Ovary (tissue), 9 donors: ENCODE measurements around the gene ZNF616. TPM values are rescaled to one million over a fixed set of nuclear protein-coding genes. Genes with fewer than 3 reads are reported as not detected.
"Not testable (repeated sequence)": the region's sequence is repeated elsewhere in the genome, so short reads cannot be mapped to it uniquely, and the experiment has no call there.

Experiments used
- DNase-seq, 5 donors: peaks; one replicate each; pipeline ENCODE4 v3.0.0-alpha.2; 2019 to 2020
- H3K27ac ChIP-seq, 2 donors: fragments of 200-600 bp; one replicate each; pipeline versions ENCODE4 v1.5.1 to v1.8.0; 2019 to 2022
- H3K27me3 ChIP-seq: fragments of 200-600 bp; one replicate; pipeline ENCODE4 v1.8.0; 2022
- H3K36me3 ChIP-seq: fragments of 200-600 bp; sonication (generic); one replicate; pipeline ENCODE4 v1.5.1; 2019
- H3K4me1 ChIP-seq: one replicate; pipeline ENCODE4 v1.8.1; 2013; ENCODE audit warnings: mild to moderate bottlenecking, moderate library complexity; ENCODE audit not compliant: insufficient read depth
- H3K4me3 ChIP-seq: fragments of 200-600 bp; sonication (generic); one replicate; pipeline ENCODE4 v1.5.1; 2017
- H3K9me3 ChIP-seq, 2 donors: fragments of 200-600 bp in 1 of 2; sonication (generic) in 1 of 2; one replicate each; pipeline versions ENCODE4 v1.5.1 to v1.8.1; 2013 to 2019; ENCODE audit warnings: mild to moderate bottlenecking in 1 of 2, moderate library complexity in 1 of 2
- EP300 ChIP-seq: sonication (generic); formaldehyde crosslinking; IDR thresholded peaks from one replicate; pipeline ENCODE4 v1.6.1; 2017; ENCODE audit warnings: antibody characterized with exemption
- POLR2A ChIP-seq: fragments of 450-650 bp; IDR thresholded peaks from one replicate; pipeline ENCODE4 v1.6.1; 2017; ENCODE audit warnings: antibody characterized with exemption, mild to moderate bottlenecking, moderate library complexity
- WGBS, 3 donors: extraction: QIAGEN DNeasy Blood & Tissue Kit in 1 of 3; methylation state at CpG; one replicate each; pipeline versions ENCODE4 v1.1.5 to v1.1.7; 2013 to 2017; 5-methylcytosine and 5-hydroxymethylcytosine counted together
- intact Hi-C, 4 donors: fragments of 100-400 bp; cut with DNase I; formaldehyde crosslinking; loops; one replicate each; pipeline versions ENCODE4 v1.11.0 to v1.15.1; 2022 to 2023
- polyA plus RNA-seq, 2 donors: library from polyadenylated mRNA; stranded (reverse); fragments of 200-250 nt in 1 of 2; fragments of 350-450 nt in 1 of 2; fragmentation: Illumina TruSeq in 1 of 2; extraction: RNeasy Lipid Tissue Mini Kit (QIAGEN cat#74804) in 1 of 2; gene quantifications; one replicate each; pipeline ENCODE4 v1.2.3, GENCODE V29; 2013 to 2014
- total RNA-seq, 7 donors: library from RNA; depleted of rRNA in 2 of 7; stranded (reverse); fragments of >200 nt in 2 of 7; fragmentation: NEBNext Ultra II Directional in 3 of 7; extraction: Animal tissue kit (Norgen Biotek cat#: 25700) in 3 of 7; gene quantifications; one replicate each; pipeline versions ENCODE4 v1.1.0 to v1.2.4, GENCODE V29; 2016 to 2023
- TF ChIP-seq, protein P1 (sequence below), 3 donors: fragments of 450-650 bp in 2 of 3; fragments of 200-600 bp in 1 of 3; IDR thresholded peaks; one replicate each; pipeline versions ENCODE4 v1.5.1 to v1.8.0; 2016 to 2022; ENCODE audit warnings: antibody characterized with exemption in 3 of 3, mild to moderate bottlenecking in 1 of 3
- donor health status: DM: no; HTN: no; CAD: no; lungs with moderate emphysema.
- donor health status: DM: no; HTN: no; CAD: no.
- donor health status: Bipolar disorder and iron deficiency.
- donor health status: DM: yes; HTN: yes; CAD: no.
- donor health status: DM: no; HTN: no; CAD: no.
- donor health status: DM: yes; HTN: yes; CAD: no.

Gene ZNF616
- total and polyA plus RNA-seq, 9 donors, result 4.5 to 22.3 (median 14.0) TPM

DNA sequence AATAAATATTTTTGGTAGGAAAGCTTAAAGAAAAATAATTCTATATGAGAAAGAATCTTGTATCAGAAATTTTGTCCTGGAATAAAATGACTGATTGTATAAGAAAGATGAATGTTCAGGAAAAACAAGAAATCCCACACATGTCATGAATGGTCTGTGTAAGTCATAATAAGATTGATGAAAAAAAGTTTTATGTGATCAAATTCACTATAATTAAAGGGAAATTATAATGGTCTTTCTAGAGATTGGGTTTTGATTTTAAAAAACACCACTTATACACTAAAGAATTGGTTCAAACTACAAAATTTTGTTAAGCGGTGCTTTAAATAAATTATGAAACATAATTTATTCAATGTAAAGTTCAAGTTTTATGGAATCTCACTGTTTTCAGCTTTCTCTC lies 37.0 kb downstream of the ZNF616 start:
- WGBS, 3 donors, result 94 to 100% (median 96%) methylated on average over 1 of the region's 1 CpG
- H3K36me3 ChIP-seq, result no peaks in the 10 kb centered on the region
- peaks cover 0 to 10% of the 10 kb centered on the region in 2 donors for H3K9me3 ChIP-seq
- no peak for TF ChIP-seq POLR2A
- TF ChIP-seq, protein P1, sequence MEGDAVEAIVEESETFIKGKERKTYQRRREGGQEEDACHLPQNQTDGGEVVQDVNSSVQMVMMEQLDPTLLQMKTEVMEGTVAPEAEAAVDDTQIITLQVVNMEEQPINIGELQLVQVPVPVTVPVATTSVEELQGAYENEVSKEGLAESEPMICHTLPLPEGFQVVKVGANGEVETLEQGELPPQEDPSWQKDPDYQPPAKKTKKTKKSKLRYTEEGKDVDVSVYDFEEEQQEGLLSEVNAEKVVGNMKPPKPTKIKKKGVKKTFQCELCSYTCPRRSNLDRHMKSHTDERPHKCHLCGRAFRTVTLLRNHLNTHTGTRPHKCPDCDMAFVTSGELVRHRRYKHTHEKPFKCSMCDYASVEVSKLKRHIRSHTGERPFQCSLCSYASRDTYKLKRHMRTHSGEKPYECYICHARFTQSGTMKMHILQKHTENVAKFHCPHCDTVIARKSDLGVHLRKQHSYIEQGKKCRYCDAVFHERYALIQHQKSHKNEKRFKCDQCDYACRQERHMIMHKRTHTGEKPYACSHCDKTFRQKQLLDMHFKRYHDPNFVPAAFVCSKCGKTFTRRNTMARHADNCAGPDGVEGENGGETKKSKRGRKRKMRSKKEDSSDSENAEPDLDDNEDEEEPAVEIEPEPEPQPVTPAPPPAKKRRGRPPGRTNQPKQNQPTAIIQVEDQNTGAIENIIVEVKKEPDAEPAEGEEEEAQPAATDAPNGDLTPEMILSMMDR (IDR thresholded peaks at IDR 0.05), result no peak
- no peak for TF ChIP-seq EP300
- DNase-seq, result no peak
- no peak overlapping the region for H3K27ac ChIP-seq
- H3K27me3 ChIP-seq, result no peaks in the 10 kb centered on the region
- no peaks in the 10 kb centered on the region for H3K4me1 ChIP-seq
- intact Hi-C loops, result no loop called here
- no peak overlapping the region for H3K4me3 ChIP-seq

DNA sequence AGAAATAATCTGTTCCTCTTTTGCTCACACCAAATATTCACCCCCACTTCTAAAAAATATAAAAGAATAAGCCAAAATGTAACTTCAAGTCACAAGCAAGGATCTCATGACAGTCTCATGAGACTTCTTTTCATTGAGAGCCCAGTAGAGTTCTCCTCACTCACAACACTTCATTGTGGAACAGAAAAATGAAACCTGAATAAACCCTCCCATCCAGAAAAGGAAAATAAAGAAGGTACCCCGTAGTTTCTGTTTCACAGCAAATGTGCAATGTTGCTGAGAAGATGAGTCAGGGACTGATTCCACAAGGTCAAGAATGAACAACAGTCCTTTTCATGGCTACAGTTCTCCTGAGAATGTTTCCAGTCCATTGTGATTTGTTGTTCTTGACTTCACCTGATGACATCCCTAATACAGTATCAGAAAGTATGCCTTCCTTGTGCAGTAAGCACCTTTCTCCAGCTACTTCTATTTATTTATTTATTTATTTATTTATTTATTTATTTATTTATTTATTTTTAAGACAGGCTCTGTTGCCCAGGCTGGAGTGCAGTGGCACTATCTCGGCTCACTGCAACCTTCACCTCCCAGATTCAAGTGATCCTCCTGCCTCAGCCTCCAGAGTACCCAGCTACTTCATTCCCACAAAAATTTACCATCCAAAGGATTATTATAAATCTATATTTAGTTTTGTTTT lies 37.7 kb downstream of the ZNF616 start:
- Histone ChIP-seq H3K27me3 (no peaks in the 10 kb centered on the region), H3K27ac (no peak overlapping the region), H3K4me1 (no peaks in the 10 kb centered on the region), H3K4me3 (no peak overlapping the region), H3K9me3 (peaks cover 0 to 12% of the 10 kb centered on the region in 2 donors), H3K36me3 (no peaks in the 10 kb centered on the region)
- 73 to 76% (median 75%) methylated on average over 2 of the region's 2 CpGs for WGBS, 3 donors
- intact Hi-C loops, result no loop called here
- DNase-seq, result no peak
- TF ChIP-seq POLR2A (no peak), EP300 (no peak)
- TF ChIP-seq, protein P1 (IDR thresholded peaks at IDR 0.05), result no peak

DNA sequence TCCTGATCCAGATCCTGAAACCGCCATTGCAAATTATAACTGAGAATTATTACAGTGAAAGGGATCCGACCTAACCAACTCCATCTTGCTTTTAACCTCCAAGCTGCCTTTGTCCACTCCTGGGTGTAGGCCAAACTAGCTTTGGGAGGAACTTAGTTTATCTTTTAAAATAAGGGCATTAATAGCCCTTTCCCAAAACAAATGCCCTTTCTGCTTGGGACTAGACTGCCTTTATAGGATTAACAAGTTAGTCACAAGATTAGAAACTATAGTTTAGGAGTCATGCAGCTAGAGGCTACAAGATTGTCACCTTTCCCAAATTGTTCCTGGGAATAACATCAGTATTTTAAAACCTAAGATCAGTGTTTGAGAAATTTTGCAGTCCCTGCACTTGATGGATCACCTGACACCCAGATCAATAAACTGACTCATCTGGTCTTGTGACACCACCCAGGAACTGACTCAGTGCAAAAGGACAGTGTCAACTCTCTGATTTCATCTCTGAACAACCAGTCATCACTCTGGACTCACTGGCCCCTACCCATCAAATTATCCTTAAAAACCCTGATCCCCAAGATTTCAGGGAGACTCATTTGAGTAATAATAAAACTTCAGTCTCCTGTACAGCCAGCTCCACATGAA lies 40.1 kb downstream of the ZNF616 start:
- no peak for DNase-seq
- Histone ChIP-seq H3K27me3 (no peaks in the 10 kb centered on the region), H3K4me3 (no peak overlapping the region), H3K4me1 (no peaks in the 10 kb centered on the region), H3K27ac (no peak overlapping the region), H3K9me3 (peaks cover 0 to 10% of the 10 kb centered on the region in 2 donors), H3K36me3 (no peaks in the 10 kb centered on the region)
- WGBS, 3 donors, result 86 to 93% (median 89%) methylated on average over 2 of the region's 2 CpGs
- intact Hi-C loops, result no loop called here
- no peak for TF ChIP-seq POLR2A
- TF ChIP-seq, protein P1 (IDR thresholded peaks at IDR 0.05), result no peak
- TF ChIP-seq EP300, result no peak

DNA sequence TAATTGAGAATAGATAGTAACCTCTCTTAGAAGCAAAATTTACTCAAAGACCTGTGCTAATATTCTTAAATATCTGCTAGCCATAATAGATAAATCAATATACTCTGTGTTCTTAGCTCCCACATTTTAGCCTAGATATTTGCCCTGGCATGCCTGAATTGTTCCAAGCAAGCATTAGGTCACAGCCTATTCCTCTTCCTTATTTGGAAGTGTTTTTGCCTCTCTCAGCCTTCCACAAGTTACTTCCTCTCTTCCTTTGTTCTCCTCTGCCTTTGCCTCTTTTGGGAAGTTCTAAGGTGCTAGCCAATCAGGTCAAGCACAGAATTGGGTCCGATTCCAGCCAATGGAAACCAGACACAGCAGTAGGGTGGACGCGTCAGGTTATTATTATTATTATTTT lies 43.3 kb downstream of the ZNF616 start:
- H3K4me1 ChIP-seq, H3K9me3 ChIP-seq, H3K4me3 ChIP-seq, H3K27me3 ChIP-seq, DNase-seq, H3K36me3 ChIP-seq, intact Hi-C loops: not testable (repeated sequence)
- 83 to 85% (median 84%) methylated on average over 3 of the region's 3 CpGs for WGBS, 3 donors
- H3K27ac ChIP-seq, result peak overlapping the region in 1 of 2 donors; percentile 16
